ENCODE measurements around the gene ZFHX3. TPM values are rescaled to one million over a fixed set of nuclear protein-coding genes. Genes with fewer than 3 reads are reported as not detected.

The ZFHX3 gene
- total RNA-seq, 1 donor from 2014 or later, result 3.2 TPM

- no peak for DNase-seq (ENCODE audit: low read depth, low spot score)
Measured at GRCh38 chr16:72850021-72850420, 197.9 kb downstream of the ZFHX3 start.

DNA sequence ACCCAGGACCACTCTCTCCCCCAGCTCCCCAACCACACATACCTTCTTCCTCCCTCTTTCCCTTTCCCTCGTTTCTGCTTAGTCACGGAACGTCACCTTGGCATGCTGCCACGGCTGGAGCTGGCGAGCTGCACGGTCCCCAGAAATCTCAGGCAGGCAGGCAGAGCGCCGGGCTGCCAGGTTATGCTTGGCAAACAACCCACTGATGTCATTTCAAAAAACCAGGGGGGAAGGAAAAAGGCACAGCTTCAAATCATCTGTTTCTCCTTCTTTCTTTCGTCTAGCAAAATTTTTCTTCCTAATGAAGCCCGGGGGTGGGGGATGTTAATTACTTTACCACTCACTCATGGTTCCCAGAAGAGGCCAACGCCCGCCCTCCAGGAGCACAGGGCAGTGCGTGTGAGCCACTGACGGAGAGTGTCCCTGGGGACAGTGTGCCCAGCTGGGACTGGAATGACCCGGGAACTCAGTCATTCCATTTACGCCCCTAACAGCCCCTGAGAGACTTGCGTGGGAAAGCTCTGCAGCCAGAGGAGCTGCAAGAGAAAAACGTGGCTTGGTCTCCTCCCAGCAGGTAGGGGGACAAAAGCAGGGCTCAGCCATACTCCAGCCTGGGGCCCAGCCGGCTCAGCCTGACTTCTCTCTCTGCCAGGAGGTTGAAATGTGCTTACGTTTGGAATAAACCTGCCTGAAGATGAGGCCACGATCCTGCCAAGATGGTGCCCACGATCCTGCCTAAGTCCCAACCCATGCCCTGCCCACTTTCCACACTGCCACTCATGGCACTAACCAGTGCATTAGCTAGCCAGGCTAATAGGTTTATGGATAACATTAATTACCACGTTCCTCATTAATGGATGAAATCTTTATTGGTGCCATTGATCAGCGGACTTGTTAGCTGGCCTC, 198.9 kb downstream of the ZFHX3 start:
- peak; percentile 66 for DNase-seq (ENCODE audit: low read depth, low spot score)

- no peak for DNase-seq (ENCODE audit: low read depth, low spot score)
Measured at GRCh38 chr16:72848028-72848400, 199.9 kb downstream of the ZFHX3 start.

DNA sequence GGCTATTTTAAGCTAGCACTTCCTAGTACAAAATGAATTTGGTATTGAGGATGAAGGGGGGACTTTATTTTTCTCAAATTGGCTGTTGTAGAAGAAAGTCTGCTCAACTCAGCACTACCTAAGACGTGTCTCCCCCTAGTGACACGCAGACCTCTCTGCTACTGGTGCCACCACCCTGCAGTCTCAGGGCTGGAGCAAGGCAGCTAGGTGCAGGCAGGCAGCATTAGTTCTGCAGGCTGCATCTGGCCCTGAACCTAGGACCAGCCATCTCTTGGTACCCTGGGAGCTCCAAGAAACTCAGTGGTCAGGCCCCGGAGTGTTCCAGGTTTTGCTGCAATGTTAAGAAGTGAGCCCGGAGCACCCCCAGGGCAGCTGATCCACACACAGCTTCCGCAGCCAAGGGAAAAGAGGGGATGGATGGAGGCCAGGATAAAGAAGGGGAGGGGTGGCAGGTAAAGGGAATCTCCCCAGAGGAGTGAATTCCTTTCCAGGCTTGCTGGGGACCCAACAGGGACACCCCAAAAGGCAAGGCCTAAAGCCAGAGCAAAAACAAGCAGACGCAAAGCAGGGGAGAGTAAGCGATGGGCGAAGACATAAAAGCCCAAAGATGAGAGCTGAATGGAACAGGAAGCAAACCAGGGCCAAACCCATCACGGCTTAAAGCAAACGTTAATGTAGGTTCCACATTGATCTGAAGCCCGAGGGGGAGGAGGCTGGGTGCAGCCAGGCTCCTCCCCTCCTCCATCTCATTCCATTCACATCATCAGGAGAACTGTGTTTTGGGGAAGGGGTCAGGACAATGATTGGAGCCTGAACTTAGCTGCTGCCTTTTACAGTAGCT, 200.5 kb downstream of the ZFHX3 start:
- no peak for DNase-seq (ENCODE audit: low read depth, low spot score)

DNA sequence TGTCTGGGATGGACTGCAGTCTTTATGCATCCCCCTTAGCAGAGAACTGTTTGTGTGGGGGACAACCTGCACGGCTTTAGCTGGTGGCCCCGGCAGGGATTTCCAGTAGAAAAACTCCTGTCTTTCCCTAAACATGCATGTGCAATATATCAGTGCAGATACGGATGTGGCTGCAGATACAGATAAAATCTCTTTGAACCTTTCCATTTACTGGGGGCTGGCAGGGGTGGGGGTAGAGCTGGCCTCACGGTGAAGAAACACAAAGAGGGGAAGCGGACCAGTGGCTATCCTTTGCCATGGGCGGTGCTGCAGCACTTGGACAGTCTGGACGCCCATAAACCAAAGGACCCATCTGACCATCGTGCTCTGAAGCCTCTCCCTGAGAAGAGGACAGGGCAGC, 201.3 kb downstream of the ZFHX3 start:
- no peak for DNase-seq (ENCODE audit: low read depth, low spot score)

DNA sequence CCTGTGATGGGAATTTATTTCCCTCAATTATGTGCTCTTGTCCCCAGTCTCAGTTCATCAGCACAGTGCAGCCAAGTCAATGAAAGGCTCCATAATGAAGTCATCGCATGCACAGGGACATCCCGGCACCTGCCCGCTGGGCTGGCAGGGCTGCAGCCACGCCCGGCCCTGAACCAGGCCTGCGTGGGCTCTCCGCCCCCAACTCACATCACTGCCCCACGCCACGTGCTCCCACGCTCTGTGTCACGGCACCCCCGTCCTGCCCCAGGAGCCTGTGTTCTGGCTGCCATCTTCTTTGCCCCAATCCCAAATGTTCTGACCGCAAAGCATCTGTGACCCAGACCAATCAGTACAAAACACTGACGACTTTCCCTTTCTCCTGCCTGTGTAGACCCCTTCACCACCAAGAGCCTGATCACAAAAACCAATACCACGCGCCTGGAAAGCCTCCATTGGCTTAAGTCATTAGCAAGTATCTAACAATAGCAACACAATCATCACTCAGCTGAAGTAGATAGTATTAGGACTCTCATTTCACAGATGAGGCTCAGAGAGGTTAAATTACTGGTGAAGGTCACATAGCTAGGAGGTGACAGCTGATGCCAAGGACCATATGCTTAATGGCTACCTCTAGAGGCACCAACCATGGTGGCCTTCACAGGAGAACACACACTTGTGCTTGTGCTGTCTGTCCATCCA, 202.5 kb downstream of the ZFHX3 start:
- no peak for DNase-seq (ENCODE audit: low read depth, low spot score)

- DNase-seq (ENCODE audit: low read depth, low spot score), result no peak
Measured at GRCh38 chr16:72844225-72844920, 203.6 kb downstream of the ZFHX3 start.

- no peak for DNase-seq (ENCODE audit: low read depth, low spot score)
Measured at GRCh38 chr16:72841506-72841905, 206.4 kb downstream of the ZFHX3 start.

GRCh38 chr16:72840631-72841381, 207.1 kb downstream of the ZFHX3 start:
- no peak for DNase-seq (ENCODE audit: low read depth, low spot score)

GRCh38 chr16:72838951-72839350, 209.0 kb downstream of the ZFHX3 start:
- no peak for DNase-seq (ENCODE audit: low read depth, low spot score)

GRCh38 chr16:72838586-72838910, 209.4 kb downstream of the ZFHX3 start:
- no peak for DNase-seq (ENCODE audit: low read depth, low spot score)

- DNase-seq (ENCODE audit: low read depth, low spot score), result no peak
Measured at GRCh38 chr16:72837846-72838585, 209.9 kb downstream of the ZFHX3 start.

DNA sequence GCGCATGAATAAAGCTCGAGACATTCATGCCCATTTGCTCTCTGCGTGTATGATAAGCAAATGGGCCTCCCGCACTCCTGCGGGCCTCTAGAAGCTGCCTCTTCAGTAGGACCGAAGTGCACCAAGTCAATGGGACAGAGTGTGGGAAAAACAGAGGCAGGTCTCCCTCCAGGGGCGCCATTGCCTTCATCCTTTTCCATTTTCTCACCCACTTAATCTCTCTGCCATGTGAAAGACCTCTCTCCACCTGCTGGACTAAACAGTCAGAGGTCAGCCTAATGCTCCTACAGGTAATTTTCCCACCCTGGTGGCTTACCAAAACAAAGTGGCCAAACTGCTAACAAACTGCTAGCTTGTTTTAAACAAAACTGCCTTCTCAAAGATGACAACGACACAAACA, 210.9 kb downstream of the ZFHX3 start:
- no peak for DNase-seq (ENCODE audit: low read depth, low spot score)

DNA sequence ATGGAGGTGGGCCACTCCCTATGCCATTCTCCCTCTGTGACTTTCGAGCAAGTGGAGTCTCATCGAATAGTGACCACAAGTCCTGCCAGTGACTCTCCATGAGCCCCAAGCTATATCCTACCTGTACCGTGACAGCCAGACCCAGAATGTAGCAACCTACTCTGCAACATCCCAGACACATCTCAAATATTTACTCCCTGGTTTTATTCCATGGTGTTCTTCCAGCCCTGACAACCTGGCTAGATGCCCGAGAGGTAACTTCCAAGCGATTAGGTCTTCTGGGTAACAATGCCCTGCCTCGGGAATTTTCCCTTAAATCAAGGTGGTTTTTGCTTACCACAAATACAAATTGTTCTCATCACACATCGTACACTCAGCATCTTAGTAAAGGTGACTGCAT, 211.7 kb downstream of the ZFHX3 start:
- DNase-seq (ENCODE audit: low read depth, low spot score), result no peak

GRCh38 chr16:72835086-72835485, 212.8 kb downstream of the ZFHX3 start:
- DNase-seq (ENCODE audit: low read depth, low spot score), result no peak

DNA sequence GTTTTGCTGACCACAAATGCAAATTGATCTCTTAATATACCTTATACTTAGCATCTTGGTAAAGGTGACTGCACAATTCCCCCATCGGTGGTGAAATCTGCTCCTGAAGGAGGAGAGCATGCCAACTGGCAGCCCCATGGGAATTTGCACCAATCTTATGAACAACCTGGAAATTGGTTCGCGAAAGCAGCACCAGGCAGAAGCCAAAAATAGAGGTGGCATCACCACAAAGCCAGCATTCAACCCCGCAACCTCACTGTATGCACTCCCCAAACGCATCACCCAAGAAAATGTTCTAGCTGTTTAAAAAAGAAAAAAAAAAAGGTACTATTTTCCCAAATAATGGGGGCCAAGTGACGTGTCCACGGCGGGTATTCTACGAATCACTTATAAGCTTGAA, 213.4 kb downstream of the ZFHX3 start:
- DNase-seq (ENCODE audit: low read depth, low spot score), result no peak

- DNase-seq (ENCODE audit: low read depth, low spot score), result no peak
Measured at GRCh38 chr16:72833969-72834368, 214.0 kb downstream of the ZFHX3 start.

DNA sequence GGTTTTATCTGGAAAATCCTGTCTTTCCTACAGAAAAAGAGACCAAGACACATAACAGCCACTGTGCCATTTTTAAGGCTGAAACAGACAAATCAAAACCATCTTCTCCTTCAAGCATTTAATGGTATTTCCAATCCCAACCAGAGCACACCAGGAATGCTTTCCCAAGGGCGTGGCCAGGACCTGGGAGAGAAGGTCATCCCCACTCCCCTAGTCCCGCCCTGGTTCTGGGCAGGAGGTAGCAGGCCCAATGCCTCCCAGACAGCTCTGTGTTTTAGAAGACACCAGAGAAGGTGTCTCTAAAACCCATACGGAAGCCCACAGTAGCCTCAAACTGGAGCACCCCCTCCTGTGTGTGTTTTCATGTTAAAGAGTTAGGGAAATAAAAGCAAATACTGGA, 214.4 kb downstream of the ZFHX3 start:
- DNase-seq (ENCODE audit: low read depth, low spot score), result no peak

DNA sequence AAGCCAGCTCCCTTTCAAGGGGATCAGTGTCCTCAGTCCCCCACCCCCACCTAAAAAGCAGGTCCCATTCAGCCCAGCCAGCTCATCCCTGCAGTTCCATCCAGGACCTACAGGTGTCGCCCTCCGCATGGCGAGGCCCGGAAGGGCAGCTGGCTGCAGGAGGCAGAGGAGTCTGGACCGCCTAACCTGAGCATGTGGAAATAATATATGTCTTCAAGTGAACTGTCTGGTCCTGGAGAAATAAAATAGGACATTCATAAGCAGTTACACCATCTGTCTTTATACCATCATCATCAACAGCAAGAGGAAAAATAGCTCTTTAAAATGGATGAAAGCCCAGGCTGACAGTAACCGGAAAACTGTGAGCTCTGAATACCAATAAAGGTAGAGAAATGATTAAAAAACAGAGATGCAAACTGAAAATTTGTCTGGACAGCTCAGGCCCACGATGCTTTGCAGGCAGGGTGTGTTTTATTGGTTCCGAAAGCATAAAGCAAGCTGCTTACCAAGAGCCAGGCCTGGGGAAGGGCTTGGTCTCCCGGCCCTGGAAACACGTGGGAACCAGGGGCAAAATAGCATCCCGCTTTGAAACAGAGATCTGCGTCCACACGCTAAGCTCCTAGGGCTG, 215.2 kb downstream of the ZFHX3 start:
- no peak for DNase-seq (ENCODE audit: low read depth, low spot score)

Data from pulmonary artery endothelial cell (primary cell).